ENCODE measurements around the gene TRABD.

DNA sequence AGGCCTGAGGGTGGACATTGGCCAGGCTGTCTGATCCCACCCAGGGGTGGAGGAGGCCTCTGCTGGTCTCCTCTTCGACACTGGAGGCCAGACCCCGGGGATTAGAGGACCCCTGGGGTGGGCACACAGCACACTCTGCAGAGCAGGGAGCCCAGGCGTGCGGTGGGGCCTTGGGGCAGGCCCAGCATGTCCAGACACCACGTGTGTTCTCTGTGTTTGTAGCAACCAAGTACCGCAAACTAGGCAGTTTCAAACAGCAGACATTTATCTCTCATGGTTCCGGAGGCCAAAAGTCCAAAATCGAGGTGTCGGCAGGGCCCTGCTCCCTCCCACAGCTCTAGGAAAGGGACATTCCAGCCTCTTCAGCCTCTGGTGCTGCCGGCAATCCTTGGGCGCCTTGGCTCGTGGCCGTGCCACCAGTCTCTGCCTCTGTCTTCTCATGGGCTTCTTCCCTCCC, 13.7 kb upstream of the TRABD start:
- no peak for TF ChIP-seq EP300 (IDR thresholded peaks at IDR 0.05)
- TF ChIP-seq, protein P1, sequence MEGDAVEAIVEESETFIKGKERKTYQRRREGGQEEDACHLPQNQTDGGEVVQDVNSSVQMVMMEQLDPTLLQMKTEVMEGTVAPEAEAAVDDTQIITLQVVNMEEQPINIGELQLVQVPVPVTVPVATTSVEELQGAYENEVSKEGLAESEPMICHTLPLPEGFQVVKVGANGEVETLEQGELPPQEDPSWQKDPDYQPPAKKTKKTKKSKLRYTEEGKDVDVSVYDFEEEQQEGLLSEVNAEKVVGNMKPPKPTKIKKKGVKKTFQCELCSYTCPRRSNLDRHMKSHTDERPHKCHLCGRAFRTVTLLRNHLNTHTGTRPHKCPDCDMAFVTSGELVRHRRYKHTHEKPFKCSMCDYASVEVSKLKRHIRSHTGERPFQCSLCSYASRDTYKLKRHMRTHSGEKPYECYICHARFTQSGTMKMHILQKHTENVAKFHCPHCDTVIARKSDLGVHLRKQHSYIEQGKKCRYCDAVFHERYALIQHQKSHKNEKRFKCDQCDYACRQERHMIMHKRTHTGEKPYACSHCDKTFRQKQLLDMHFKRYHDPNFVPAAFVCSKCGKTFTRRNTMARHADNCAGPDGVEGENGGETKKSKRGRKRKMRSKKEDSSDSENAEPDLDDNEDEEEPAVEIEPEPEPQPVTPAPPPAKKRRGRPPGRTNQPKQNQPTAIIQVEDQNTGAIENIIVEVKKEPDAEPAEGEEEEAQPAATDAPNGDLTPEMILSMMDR (IDR thresholded peaks at IDR 0.05) = no peak

All from sigmoid colon (tissue), 4 donors.